ENCODE measurements around the gene RGS7. TPM values are rescaled to one million over a fixed set of nuclear protein-coding genes. Genes with fewer than 3 reads are reported as not detected.

The RGS7 gene
- polyA plus RNA-seq, 1 donor (not counting 4 experiments of a cell fraction or from before 2014, with no cell fraction given), result not detected

DNA sequence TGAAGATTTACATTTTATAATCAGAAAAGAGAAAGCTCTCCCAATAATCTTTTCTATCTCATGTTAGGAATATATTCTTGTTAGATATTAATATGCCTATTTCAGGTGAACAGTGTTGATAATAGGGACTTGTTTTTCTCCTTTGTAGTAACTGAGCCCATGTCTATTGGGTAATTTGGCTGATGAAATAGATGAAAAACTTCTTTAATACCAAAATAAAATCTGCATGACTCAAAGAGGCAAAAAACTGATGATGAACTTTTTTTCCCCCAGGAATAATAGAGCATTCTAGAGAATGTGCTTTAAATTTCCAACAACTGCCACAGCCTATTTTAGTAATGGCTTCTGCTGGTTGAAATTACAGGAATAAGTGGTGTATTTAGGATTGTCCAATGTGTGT lies 566.1 kb downstream of the RGS7 start:
- H2AFZ ChIP-seq (ENCODE audit: control insufficient read depth, low read length), result no peak overlapping the region
- TF ChIP-seq, protein P1, sequence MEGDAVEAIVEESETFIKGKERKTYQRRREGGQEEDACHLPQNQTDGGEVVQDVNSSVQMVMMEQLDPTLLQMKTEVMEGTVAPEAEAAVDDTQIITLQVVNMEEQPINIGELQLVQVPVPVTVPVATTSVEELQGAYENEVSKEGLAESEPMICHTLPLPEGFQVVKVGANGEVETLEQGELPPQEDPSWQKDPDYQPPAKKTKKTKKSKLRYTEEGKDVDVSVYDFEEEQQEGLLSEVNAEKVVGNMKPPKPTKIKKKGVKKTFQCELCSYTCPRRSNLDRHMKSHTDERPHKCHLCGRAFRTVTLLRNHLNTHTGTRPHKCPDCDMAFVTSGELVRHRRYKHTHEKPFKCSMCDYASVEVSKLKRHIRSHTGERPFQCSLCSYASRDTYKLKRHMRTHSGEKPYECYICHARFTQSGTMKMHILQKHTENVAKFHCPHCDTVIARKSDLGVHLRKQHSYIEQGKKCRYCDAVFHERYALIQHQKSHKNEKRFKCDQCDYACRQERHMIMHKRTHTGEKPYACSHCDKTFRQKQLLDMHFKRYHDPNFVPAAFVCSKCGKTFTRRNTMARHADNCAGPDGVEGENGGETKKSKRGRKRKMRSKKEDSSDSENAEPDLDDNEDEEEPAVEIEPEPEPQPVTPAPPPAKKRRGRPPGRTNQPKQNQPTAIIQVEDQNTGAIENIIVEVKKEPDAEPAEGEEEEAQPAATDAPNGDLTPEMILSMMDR (optimal IDR thresholded peaks at IDR 0.05 in 1 of 3, IDR thresholded peaks at IDR 0.05 in 1 of 3, conservative IDR thresholded peaks at IDR 0.05 in 1 of 3; ENCODE audit: extremely low read depth in 1 of 3, insufficient read depth in 2 of 3, low read length in 3 of 3), result no peak
- no peak for TF ChIP-seq EZH2 (IDR thresholded peaks at IDR 0.05; ENCODE audit: low read length)
- FAIRE-seq (no peak), DNase-seq (ENCODE audit: low read depth, low spot score) (no peak)
- dilution Hi-C loops (cut with MboI; ENCODE audit: extremely low pct_ligation_motif_present, low sequenced_read_pairs), result no loop called here
- no peak overlapping the region for H3K4me3 ChIP-seq (ENCODE audit: control insufficient read depth in 2 of 3, extremely low read depth in 1 of 3, insufficient read depth in 2 of 3, low read depth in 1 of 3, low read length in 3 of 3)
- H3K4me1 ChIP-seq (ENCODE audit: control insufficient read depth, extremely low read depth, insufficient read depth, low read length), result no peaks in the 10 kb centered on the region
- no peak overlapping the region for H3K9ac ChIP-seq (ENCODE audit: control insufficient read depth, extremely low read depth, insufficient read depth, low read length)
- no peaks in the 10 kb centered on the region for H3K27me3 ChIP-seq (ENCODE audit: control insufficient read depth, extremely low read depth, insufficient read depth, low read length)
- no peak overlapping the region for H3K27ac ChIP-seq (ENCODE audit: control insufficient read depth, insufficient read depth, low read length)
- no peaks in the 10 kb centered on the region for H3K79me2 ChIP-seq (ENCODE audit: control insufficient read depth, insufficient read depth, low read length)
- H3K9me3 ChIP-seq (ENCODE audit: control insufficient read depth, low read depth, low read length), result no peaks in the 10 kb centered on the region
- H3K4me2 ChIP-seq (ENCODE audit: control insufficient read depth, extremely low read depth, insufficient read depth, low read depth, low read length), result no peak overlapping the region
- H4K20me1 ChIP-seq (ENCODE audit: control insufficient read depth, extremely low read depth, insufficient read depth, low read length), result no peaks in the 10 kb centered on the region
- H3K36me3 ChIP-seq (ENCODE audit: control insufficient read depth in 2 of 2, extremely low read depth in 1 of 2, insufficient read depth in 2 of 2, low read length in 2 of 2), result no peaks in the 10 kb centered on the region
- no peaks in the 10 kb centered on the region for H3K9me1 ChIP-seq (ENCODE audit: control insufficient read depth, extremely low read depth, insufficient read depth, low read length)

- no peaks in the 10 kb centered on the region for H3K36me3 ChIP-seq (ENCODE audit: control insufficient read depth in 2 of 2, extremely low read depth in 1 of 2, insufficient read depth in 2 of 2, low read length in 2 of 2)
- H4K20me1 ChIP-seq (ENCODE audit: control insufficient read depth, extremely low read depth, insufficient read depth, low read length), result no peaks in the 10 kb centered on the region
- no peaks in the 10 kb centered on the region for H3K79me2 ChIP-seq (ENCODE audit: control insufficient read depth, insufficient read depth, low read length)
- TF ChIP-seq EZH2 (IDR thresholded peaks at IDR 0.05; ENCODE audit: low read length), result no peak
- TF ChIP-seq, protein P1 (optimal IDR thresholded peaks at IDR 0.05 in 1 of 3, IDR thresholded peaks at IDR 0.05 in 1 of 3, conservative IDR thresholded peaks at IDR 0.05 in 1 of 3; ENCODE audit: extremely low read depth in 1 of 3, insufficient read depth in 2 of 3, low read length in 3 of 3), result no peak
- no peak for DNase-seq (ENCODE audit: low read depth, low spot score)
- H3K9me1 ChIP-seq (ENCODE audit: control insufficient read depth, extremely low read depth, insufficient read depth, low read length), result no peaks in the 10 kb centered on the region
- no peaks in the 10 kb centered on the region for H3K4me1 ChIP-seq (ENCODE audit: control insufficient read depth, extremely low read depth, insufficient read depth, low read length)
- H3K4me2 ChIP-seq (ENCODE audit: control insufficient read depth, extremely low read depth, insufficient read depth, low read depth, low read length), result no peak overlapping the region
- H2AFZ ChIP-seq (ENCODE audit: control insufficient read depth, low read length), result no peak overlapping the region
- no peaks in the 10 kb centered on the region for H3K27me3 ChIP-seq (ENCODE audit: control insufficient read depth, extremely low read depth, insufficient read depth, low read length)
- no peak for FAIRE-seq
- H3K9me3 ChIP-seq (ENCODE audit: control insufficient read depth, low read depth, low read length), result no peaks in the 10 kb centered on the region
- H3K4me3 ChIP-seq (ENCODE audit: control insufficient read depth in 2 of 3, extremely low read depth in 1 of 3, insufficient read depth in 2 of 3, low read depth in 1 of 3, low read length in 3 of 3), result no peak overlapping the region
- dilution Hi-C loops (cut with MboI; ENCODE audit: extremely low pct_ligation_motif_present, low sequenced_read_pairs), result no loop called here
- H3K9ac ChIP-seq (ENCODE audit: control insufficient read depth, extremely low read depth, insufficient read depth, low read length), result no peak overlapping the region
- H3K27ac ChIP-seq (ENCODE audit: control insufficient read depth, insufficient read depth, low read length), result no peak overlapping the region
Observed at GRCh38 chr1:240786880-240787279, 570.1 kb downstream of the RGS7 start.

Measured in keratinocyte (primary cell).